ENCODE results near the gene PCGF3. TPM values are rescaled to one million over a fixed set of nuclear protein-coding genes. Genes with fewer than 3 reads are reported as not detected.

PCGF3 gene
- total RNA-seq, 4 donors from 2014 or later: 56.5 to 256 (median 97.2) TPM

DNA sequence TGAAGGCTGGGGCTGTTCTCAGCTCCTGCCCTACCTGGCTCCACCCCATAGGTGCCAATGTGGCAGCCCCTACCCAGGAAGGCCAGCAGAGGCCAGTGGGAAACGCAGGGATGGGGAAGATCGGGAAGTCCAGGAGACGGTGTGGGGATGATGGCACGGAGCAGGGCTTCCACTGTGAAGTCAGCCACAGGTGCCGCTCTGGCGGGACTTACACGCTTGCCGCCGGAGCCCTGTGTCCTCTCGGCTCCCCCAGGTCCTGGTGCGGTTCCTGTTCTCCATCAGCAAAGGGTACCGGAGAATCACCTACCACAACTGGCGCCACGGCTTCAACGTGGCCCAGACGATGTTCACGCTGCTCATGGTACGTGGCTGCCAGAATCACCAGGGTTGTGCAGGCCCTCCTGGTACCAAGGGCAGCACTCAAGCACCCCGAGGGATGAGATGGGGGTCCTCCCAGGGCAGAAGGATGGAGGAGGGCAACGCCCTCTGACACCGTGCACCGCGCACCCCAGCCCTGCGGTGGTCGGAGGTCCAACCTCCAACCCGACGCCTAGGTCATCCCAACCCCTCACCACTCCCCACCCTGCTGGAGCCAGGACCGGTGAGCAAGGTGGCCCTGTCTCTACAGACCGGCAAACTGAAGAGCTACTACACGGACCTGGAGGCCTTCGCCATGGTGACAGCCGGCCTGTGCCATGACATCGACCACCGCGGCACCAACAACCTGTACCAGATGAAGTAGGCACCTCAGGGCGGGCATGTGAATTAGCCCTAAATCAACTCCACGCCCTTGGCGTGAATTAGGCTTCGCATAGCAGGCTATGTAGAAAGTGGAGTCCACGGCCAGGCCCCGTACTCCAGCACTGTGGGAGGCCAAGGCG, 43.5 kb upstream of the PCGF3 start:
- H3K4me1 ChIP-seq: peaks cover 0 to 10% (median 6%) of the 10 kb centered on the region in 4 donors
- intact Hi-C loops (cut with DNase I; ENCODE audit: low total_unique reads): no loop called here
- DNase-seq: peak; percentile 4

DNA sequence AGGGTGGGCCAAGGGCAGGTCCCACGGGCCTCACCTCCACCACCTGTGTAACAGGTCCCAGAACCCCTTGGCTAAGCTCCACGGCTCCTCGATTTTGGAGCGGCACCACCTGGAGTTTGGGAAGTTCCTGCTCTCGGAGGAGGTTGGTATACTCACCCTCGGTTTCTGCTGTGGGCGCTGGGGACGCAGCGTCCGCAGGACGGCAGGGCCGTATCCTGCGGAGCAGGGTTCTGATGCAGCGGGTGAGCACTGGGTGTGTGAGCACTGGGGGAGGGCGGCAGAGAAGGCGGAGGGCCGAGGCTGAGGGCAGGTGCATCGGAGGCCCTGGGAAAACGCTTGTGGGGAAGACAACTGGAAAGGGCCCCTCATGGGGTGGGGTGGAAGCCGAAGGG, 42.6 kb upstream of the PCGF3 start:
- WGBS, 2 donors (ENCODE audit: low coverage in 1 of 2): 49% methylated on average over 20 of the region's 20 CpGs; no CpG with 5 or more reads in 1 of the 2 donors
- Histone ChIP-seq H3K36me3 (no peaks in the 10 kb centered on the region), H3K27ac (no peak overlapping the region), H3K9me3 (no peaks in the 10 kb centered on the region), H3K4me1 (peaks cover 0 to 10% (median 6%) of the 10 kb centered on the region in 4 donors), H3K27me3 (peaks cover 6% of the 10 kb centered on the region), H3K4me3 (peak overlapping the region; percentile 34 to 55 (median 47))
- DNase-seq: no peak
- in situ Hi-C loops (cut with MboI; ENCODE audit: low pct_ligation_motif_present in 1 of 4, low pct_unique_long_range_greater_than_20kb in 1 of 4, low sequenced_read_pairs in 3 of 4) (no loop called here), intact Hi-C loops (cut with DNase I; ENCODE audit: low total_unique reads) (no loop called here)
- TF ChIP-seq, protein P1, sequence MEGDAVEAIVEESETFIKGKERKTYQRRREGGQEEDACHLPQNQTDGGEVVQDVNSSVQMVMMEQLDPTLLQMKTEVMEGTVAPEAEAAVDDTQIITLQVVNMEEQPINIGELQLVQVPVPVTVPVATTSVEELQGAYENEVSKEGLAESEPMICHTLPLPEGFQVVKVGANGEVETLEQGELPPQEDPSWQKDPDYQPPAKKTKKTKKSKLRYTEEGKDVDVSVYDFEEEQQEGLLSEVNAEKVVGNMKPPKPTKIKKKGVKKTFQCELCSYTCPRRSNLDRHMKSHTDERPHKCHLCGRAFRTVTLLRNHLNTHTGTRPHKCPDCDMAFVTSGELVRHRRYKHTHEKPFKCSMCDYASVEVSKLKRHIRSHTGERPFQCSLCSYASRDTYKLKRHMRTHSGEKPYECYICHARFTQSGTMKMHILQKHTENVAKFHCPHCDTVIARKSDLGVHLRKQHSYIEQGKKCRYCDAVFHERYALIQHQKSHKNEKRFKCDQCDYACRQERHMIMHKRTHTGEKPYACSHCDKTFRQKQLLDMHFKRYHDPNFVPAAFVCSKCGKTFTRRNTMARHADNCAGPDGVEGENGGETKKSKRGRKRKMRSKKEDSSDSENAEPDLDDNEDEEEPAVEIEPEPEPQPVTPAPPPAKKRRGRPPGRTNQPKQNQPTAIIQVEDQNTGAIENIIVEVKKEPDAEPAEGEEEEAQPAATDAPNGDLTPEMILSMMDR (IDR thresholded peaks at IDR 0.05): no peak
- TF ChIP-seq POLR2A (IDR thresholded peaks at IDR 0.05) (no peak), EP300 (IDR thresholded peaks at IDR 0.05; ENCODE audit: low read depth) (no peak), POLR2AphosphoS5 (IDR thresholded peaks at IDR 0.05) (no peak)

More for the DNA sequence above, 43.5 kb upstream of the PCGF3 start:
- in situ Hi-C loops (cut with MboI; ENCODE audit: low pct_ligation_motif_present in 1 of 4, low pct_unique_long_range_greater_than_20kb in 1 of 4, low sequenced_read_pairs in 3 of 4): no loop called here
- H3K9me3 ChIP-seq: no peaks in the 10 kb centered on the region
- 96% methylated on average over 37 of the region's 42 CpGs; no CpG with 5 or more reads in 1 of the 2 donors for WGBS, 2 donors (ENCODE audit: low coverage in 1 of 2)
- TF ChIP-seq, protein P1 (IDR thresholded peaks at IDR 0.05): no peak
- TF ChIP-seq POLR2AphosphoS5 (IDR thresholded peaks at IDR 0.05) (no peak), EP300 (IDR thresholded peaks at IDR 0.05; ENCODE audit: low read depth) (no peak), POLR2A (IDR thresholded peaks at IDR 0.05) (no peak)
- peaks cover 6% of the 10 kb centered on the region for H3K27me3 ChIP-seq
- H3K36me3 ChIP-seq: no peaks in the 10 kb centered on the region
- no peak overlapping the region for H3K27ac ChIP-seq
- H3K4me3 ChIP-seq: no peak overlapping the region

DNA sequence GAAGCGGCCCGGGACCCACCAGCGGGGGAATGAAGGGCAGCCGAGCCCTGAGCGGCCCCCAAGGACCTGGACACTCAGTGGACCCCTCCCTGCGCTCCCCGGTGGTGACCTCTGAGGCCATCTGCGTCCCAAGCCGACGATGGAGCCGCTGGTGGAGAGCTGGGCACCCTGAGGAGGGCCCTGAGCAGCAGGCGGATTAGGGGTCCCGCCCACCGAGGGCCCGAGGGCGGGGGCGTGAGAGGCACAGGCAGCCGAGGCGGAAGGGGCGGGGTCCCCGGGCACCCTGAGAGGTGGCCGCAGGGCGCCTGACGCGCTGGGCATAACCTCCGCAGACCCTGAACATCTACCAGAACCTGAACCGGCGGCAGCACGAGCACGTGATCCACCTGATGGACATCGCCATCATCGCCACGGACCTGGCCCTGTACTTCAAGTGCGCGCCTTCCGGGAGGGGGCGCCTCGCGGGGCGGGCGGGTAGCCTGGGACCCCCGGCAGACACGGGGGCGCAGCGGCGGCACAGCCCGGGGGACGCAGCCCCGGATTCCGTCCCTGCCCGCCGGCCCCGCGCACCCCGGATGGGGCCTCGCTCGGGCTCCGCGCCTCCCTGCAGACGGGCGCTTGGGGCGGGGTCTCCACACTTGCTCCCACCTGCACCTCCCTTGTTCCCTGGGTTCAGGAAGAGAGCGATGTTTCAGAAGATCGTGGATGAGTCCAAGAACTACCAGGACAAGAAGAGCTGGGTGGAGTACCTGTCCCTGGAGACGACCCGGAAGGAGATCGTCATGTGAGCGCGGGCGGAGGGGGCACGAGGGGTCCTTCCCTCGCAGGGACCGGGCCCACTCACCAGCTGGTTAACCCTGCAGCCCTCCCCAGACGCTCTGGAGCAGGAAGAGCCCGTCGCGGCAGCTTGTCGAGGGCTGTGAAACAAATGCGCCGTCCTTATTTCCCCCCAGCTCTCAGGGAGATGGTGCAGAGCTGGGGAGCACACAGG, 41.9 kb upstream of the PCGF3 start:
- H3K4me1 ChIP-seq: peaks cover 0 to 10% (median 6%) of the 10 kb centered on the region in 4 donors
- no peaks in the 10 kb centered on the region for H3K36me3 ChIP-seq
- 6% methylated on average over 53 of the region's 80 CpGs; no CpG with 5 or more reads in 1 of the 2 donors for WGBS, 2 donors (ENCODE audit: low coverage in 1 of 2)
- intact Hi-C loops (cut with DNase I; ENCODE audit: low total_unique reads): no loop called here
- H3K4me3 ChIP-seq: peak overlapping the region; percentile 34 to 55 (median 47)
- H3K9me3 ChIP-seq: no peaks in the 10 kb centered on the region
- peaks cover 6% of the 10 kb centered on the region for H3K27me3 ChIP-seq
- peak; percentile 71 for DNase-seq
- TF ChIP-seq, protein P1 (IDR thresholded peaks at IDR 0.05): no peak
- TF ChIP-seq POLR2AphosphoS5 (IDR thresholded peaks at IDR 0.05) (no peak), POLR2A (IDR thresholded peaks at IDR 0.05) (no peak), EP300 (IDR thresholded peaks at IDR 0.05; ENCODE audit: low read depth) (no peak)
- in situ Hi-C loops (cut with MboI; ENCODE audit: low pct_ligation_motif_present in 1 of 4, low pct_unique_long_range_greater_than_20kb in 1 of 4, low sequenced_read_pairs in 3 of 4): no loop called here
- peak overlapping the region; percentile 12 to 44 (median 32) for H3K27ac ChIP-seq

Data from transverse colon (tissue), 4 donors.